IMR-90 (cell line): ENCODE results near the gene BOD1L2. TPM values are rescaled to one million over a fixed set of nuclear protein-coding genes. Genes with fewer than 3 reads are reported as not detected.

ENCODE experiments used
- ATAC-seq: fragments of 200-7000 bp; cut with Tn5 transposase; 2 replicates; pipeline ENCODE4 v1.9.1; 2020; ENCODE audit warnings: low read depth, mild to moderate bottlenecking, moderate library complexity
- BruUV-seq: library from RNA; stranded (reverse); fragments of 400-500 nt; replicated peaks from 2 replicates; lab custom pipeline; 2021; lab: Mats Ljungman, UMichigan
- CTCF ChIA-PET: fragments of 300-600 bp; formaldehyde crosslinking; extraction: SDS; loops from one replicate; lab custom pipeline; 2021; ENCODE audit warnings: antibody characterized with exemption; lab: Yijun Ruan, JAX
- POLR2A ChIA-PET: fragments of 300-600 bp; sonication (Branson Sonifier 250); formaldehyde crosslinking; loops from one replicate; lab custom pipeline; 2022; ENCODE audit warnings: antibody characterized with exemption; ENCODE audit not compliant: unreplicated experiment; lab: Charles Lee
- DNase-seq: peaks from one replicate; pipeline ENCODE4 v3.0.0; 2013
- H2AFZ ChIP-seq: replicated peaks from 2 replicates; pipeline ENCODE3; 2013; ENCODE audit warnings: low read length, mild to moderate bottlenecking; ENCODE audit not compliant: poor library complexity
- H2AK5ac ChIP-seq: 2 replicates; pipeline ENCODE4 v1.6.1; 2013; ENCODE audit warnings: low read depth, low read length, inconsistent platforms
- H2AK9ac ChIP-seq: replicated peaks from 2 replicates; pipeline ENCODE3; 2013; ENCODE audit warnings: mild to moderate bottlenecking, low read depth, low read length, moderate library complexity; ENCODE audit not compliant: poor library complexity
- H2BK120ac ChIP-seq: 2 replicates; pipeline ENCODE4 v1.6.1; 2013; ENCODE audit warnings: low read depth, low read length, inconsistent platforms
- H2BK15ac ChIP-seq: 3 replicates; pipeline ENCODE4 v1.6.1; 2013; ENCODE audit warnings: low read depth, low read length, inconsistent platforms
- H2BK20ac ChIP-seq: 2 replicates; pipeline ENCODE4 v1.6.1; 2013; ENCODE audit warnings: low read depth, mild to moderate bottlenecking, inconsistent platforms, low read length, moderate library complexity
- H2BK5ac ChIP-seq: 2 replicates; pipeline ENCODE4 v1.6.1; 2013; ENCODE audit warnings: mild to moderate bottlenecking, low read depth, low read length, inconsistent platforms; ENCODE audit not compliant: poor library complexity, severe bottlenecking
- H3K14ac ChIP-seq: replicated peaks from 2 replicates; pipeline ENCODE4 v1.6.1; 2013; ENCODE audit warnings: low read depth, low read length, inconsistent platforms
- H3K18ac ChIP-seq: 2 replicates; pipeline ENCODE4 v1.6.1; 2013; ENCODE audit warnings: low read depth, low read length, control low read depth
- H3K23ac ChIP-seq: 2 replicates; pipeline ENCODE4 v1.6.1; 2013; ENCODE audit warnings: low read depth, low read length, inconsistent platforms
- H3K27ac ChIP-seq: 2 replicates; pipeline ENCODE4 v1.5.1; 2013; ENCODE audit warnings: mild to moderate bottlenecking, control low read depth, low read length; ENCODE audit not compliant: insufficient read depth
- H3K27me3 ChIP-seq: 2 replicates; pipeline ENCODE4 v1.6.1; 2013; ENCODE audit warnings: low read length; ENCODE audit not compliant: control insufficient read depth, insufficient read depth
- H3K36me3 ChIP-seq: 2 replicates; pipeline ENCODE4 v1.6.1; 2013; ENCODE audit warnings: low read length, mixed read lengths; ENCODE audit not compliant: control insufficient read depth, insufficient read depth
- H3K4ac ChIP-seq: 2 replicates; pipeline ENCODE4 v1.6.1; 2013; ENCODE audit warnings: low read depth, low read length, inconsistent platforms
- H3K4me1 ChIP-seq: 2 replicates; pipeline ENCODE4 v1.6.1; 2013; ENCODE audit warnings: low read length, mixed read lengths; ENCODE audit not compliant: control insufficient read depth, insufficient read depth
- H3K4me2 ChIP-seq: 2 replicates; pipeline ENCODE4 v1.6.1; 2013; ENCODE audit warnings: low read depth, mild to moderate bottlenecking, control low read depth, low read length, moderate library complexity
- H3K4me3 ChIP-seq: 2 replicates; pipeline ENCODE4 v1.5.1; 2013; ENCODE audit warnings: low read depth, mild to moderate bottlenecking, control low read depth, low read length, moderate library complexity; ENCODE audit not compliant: insufficient read depth
- H3K56ac ChIP-seq: 2 replicates; pipeline ENCODE4 v1.6.1; 2013; ENCODE audit warnings: low read length, inconsistent platforms; ENCODE audit not compliant: insufficient read depth; ENCODE audit errors: extremely low read depth
- H3K79me1 ChIP-seq, 2 experiments: 2 replicates each; pipeline ENCODE4 v1.6.1; 2013; ENCODE audit warnings: low read length in 2 of 2, inconsistent platforms in 1 of 2, low read depth in 1 of 2
- H3K9ac ChIP-seq: 2 replicates; pipeline ENCODE4 v1.6.1; 2013; ENCODE audit warnings: low read depth, low read length, control low read depth
- H3K9me1 ChIP-seq: 2 replicates; pipeline ENCODE4 v1.6.1; 2013; ENCODE audit warnings: low read length, inconsistent platforms; ENCODE audit not compliant: insufficient read depth
- H3K9me3 ChIP-seq: 2 replicates; pipeline ENCODE4 v1.6.1; 2013; ENCODE audit warnings: low read length; ENCODE audit not compliant: control insufficient read depth, insufficient read depth
- H4K20me1 ChIP-seq: 2 replicates; pipeline ENCODE4 v1.6.1; 2013; ENCODE audit warnings: low read length, inconsistent platforms; ENCODE audit not compliant: insufficient read depth
- H4K5ac ChIP-seq: 2 replicates; pipeline ENCODE4 v1.6.1; 2013; ENCODE audit warnings: mild to moderate bottlenecking, low read depth, low read length, control low read depth
- H4K8ac ChIP-seq, 2 experiments: 2 replicates each; pipeline ENCODE4 v1.6.1; 2013; ENCODE audit warnings: low read depth in 2 of 2, low read length in 2 of 2, control low read depth in 1 of 2, inconsistent platforms in 1 of 2
- H4K91ac ChIP-seq: 2 replicates; pipeline ENCODE4 v1.6.1; 2013; ENCODE audit warnings: low read depth, low read length, inconsistent platforms; ENCODE audit not compliant: insufficient read depth
- BHLHE40 ChIP-seq: fragments of 150-350 bp; IDR thresholded peaks from 2 replicates; pipeline ENCODE4 v1.6.1; 2016; ENCODE audit warnings: mild to moderate bottlenecking, low read depth, low read length
- CEBPB ChIP-seq: IDR thresholded peaks from 2 replicates; pipeline ENCODE4 v1.6.1; 2012; ENCODE audit warnings: low read depth, low read length, improper control_type of control experiment
- CTCF ChIP-seq: conservative IDR thresholded peaks from 2 replicates; pipeline ENCODE4 v1.5.1; 2012; ENCODE audit warnings: mild to moderate bottlenecking, low read depth, low read length, improper control_type of control experiment
- FOS ChIP-seq: fragments of 150-350 bp; IDR thresholded peaks from 2 replicates; pipeline ENCODE4 v1.6.1; 2016; ENCODE audit warnings: low read depth, low read length
- MAFK ChIP-seq: IDR thresholded peaks from 2 replicates; pipeline ENCODE4 v1.6.1; 2012; ENCODE audit warnings: low read depth, low read length, improper control_type of control experiment
- SMC3 ChIP-seq: fragments of 150-350 bp; IDR thresholded peaks from 2 replicates; pipeline ENCODE4 v1.6.1; 2016; ENCODE audit warnings: low read depth, mild to moderate bottlenecking, antibody characterized with exemption, low read length, moderate library complexity
- WGBS, 2 experiments: methylation state at CpG; one replicate each; pipeline versions ENCODE4 v1.1.5 to v1.1.7; 2013; ENCODE audit warnings: missing lambda C conversion rate in 2 of 2; ENCODE audit not compliant: insufficient read length in 1 of 2; ENCODE audit errors: extremely low coverage in 2 of 2; 5-methylcytosine and 5-hydroxymethylcytosine counted together
- dilution Hi-C: fragments of 300-500 bp; cut with HindIII; formaldehyde crosslinking; loops from one replicate; pipeline ENCODE4 v1.14.3; 2018; ENCODE audit warnings: low sequenced_read_pairs; ENCODE audit not compliant: unreplicated experiment
- in situ Hi-C: fragments of 300-500 bp; cut with MboI; formaldehyde crosslinking; loops from 3 replicates; pipeline ENCODE4 v1.14.3; 2019; ENCODE audit warnings: low sequenced_read_pairs, inconsistent platforms, mixed read lengths
- intact Hi-C: fragments of 100-400 bp; cut with micrococcal nuclease; formaldehyde crosslinking; loops from 2 replicates; pipeline ENCODE4 v1.10.0; 2022
- polyA plus RNA-seq, 3 experiments: library from polyadenylated mRNA; depleted of rRNA; stranded (reverse); fragments of >200 nt; gene quantifications; 2 replicates each; pipeline ENCODE4 v1.2.3, GENCODE V29; 2012; ENCODE audit warnings: low replicate concordance in 1 of 3
- total RNA-seq: library from RNA; depleted of rRNA; stranded (reverse); fragments of >200 nt; gene quantifications from 2 replicates; pipeline ENCODE4 v1.2.3, GENCODE V29; 2012

BOD1L2 gene
- total and polyA plus RNA-seq, 2 of the 4 experiments (the other 2 are of a cell fraction), result not detected

DNA sequence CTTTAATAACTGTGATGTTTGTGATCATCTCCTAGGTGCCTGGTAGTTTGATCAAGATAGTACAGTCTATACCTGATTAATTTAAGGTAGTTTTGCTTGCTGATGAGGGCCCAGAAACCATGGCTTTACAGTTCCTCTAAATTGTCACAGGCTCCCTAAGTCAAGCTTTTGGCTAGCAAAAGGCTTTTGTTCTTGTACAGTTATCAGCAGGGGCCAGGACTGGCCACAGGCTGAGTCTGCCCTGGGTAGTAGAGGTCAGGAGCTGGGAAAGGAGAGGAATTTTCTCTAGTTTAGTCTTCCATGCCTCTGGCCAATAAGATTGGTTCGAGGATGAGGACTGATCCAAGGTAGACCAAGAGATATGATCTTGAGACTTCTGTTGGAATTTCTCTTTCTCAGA lies 3.6 kb upstream of the BOD1L2 start:
- H3K4me3 ChIP-seq, result no peak overlapping the region
- no peaks in the 10 kb centered on the region for H3K9me1 ChIP-seq
- H2BK120ac ChIP-seq, result no peak overlapping the region
- no peak overlapping the region for H3K14ac ChIP-seq
- H4K91ac ChIP-seq, result no peak overlapping the region
- in situ Hi-C loops, result no loop called here
- H3K36me3 ChIP-seq, result no peaks in the 10 kb centered on the region
- no peaks in the 10 kb centered on the region for H3K9me3 ChIP-seq
- no peak overlapping the region for H3K4ac ChIP-seq
- H2AFZ ChIP-seq, result no peak overlapping the region
- POLR2A ChIA-PET, result no interaction called here
- H4K20me1 ChIP-seq, result no peaks in the 10 kb centered on the region
- H4K5ac ChIP-seq, result no peak overlapping the region
- H2BK5ac ChIP-seq, result no peak overlapping the region
- no peak overlapping the region for H3K18ac ChIP-seq
- H4K8ac ChIP-seq, result no peak overlapping the region
- no peak overlapping the region for H3K27ac ChIP-seq
- H3K9ac ChIP-seq, result no peak overlapping the region
- DNase-seq (no peak), ATAC-seq (no peak)
- H2AK5ac ChIP-seq, result no peak overlapping the region
- no peak for TF ChIP-seq BHLHE40
- TF ChIP-seq SMC3, result no peak
- TF ChIP-seq CEBPB, result no peak
- TF ChIP-seq FOS, result no peak
- no peak for TF ChIP-seq MAFK
- TF ChIP-seq CTCF, result no peak
- BruUV-seq, result no TSS peak
- CTCF ChIA-PET, result no interaction called here
- WGBS, 2 experiments, result no CpG with 5 or more reads among the region's 1 CpG
- H2BK20ac ChIP-seq, result no peak overlapping the region
- no peak overlapping the region for H3K56ac ChIP-seq
- H3K79me1 ChIP-seq, result no peaks in the 10 kb centered on the region
- no peak overlapping the region for H3K4me2 ChIP-seq
- dilution Hi-C loops, result no loop called here
- no peak overlapping the region for H2BK15ac ChIP-seq
- no peaks in the 10 kb centered on the region for H3K27me3 ChIP-seq
- intact Hi-C loops, result no loop called here
- no peak overlapping the region for H3K23ac ChIP-seq
- H3K4me1 ChIP-seq, result no peaks in the 10 kb centered on the region
- no peak overlapping the region for H2AK9ac ChIP-seq
